ENCODE data around the gene MROH9.

Gene MROH9

GRCh38 chr1:170978371-170978910, 43.1 kb downstream of the MROH9 start:
- no peak for DNase-seq

GRCh38 chr1:170985406-170985805, 50.1 kb downstream of the MROH9 start:
- no peak for DNase-seq

GRCh38 chr1:170986901-170987300, 51.6 kb downstream of the MROH9 start:
- no peak for DNase-seq

DNA sequence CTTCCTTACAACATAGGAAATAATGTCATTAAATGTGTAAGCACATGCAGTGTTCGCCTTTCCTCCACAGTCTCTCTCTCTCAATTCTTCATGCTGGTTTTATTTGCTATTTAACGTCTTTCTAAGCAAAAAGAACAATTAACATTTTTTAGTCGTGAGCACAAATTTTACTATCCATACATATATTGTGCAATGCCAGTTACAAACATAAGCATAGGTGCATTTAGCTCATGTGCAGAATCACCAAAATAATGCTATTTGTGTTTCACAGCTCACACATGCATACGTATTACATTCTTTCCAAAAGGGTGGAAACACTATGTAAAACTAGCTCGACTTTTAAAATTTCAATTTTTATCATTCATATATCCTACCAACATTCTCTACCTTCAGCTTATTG, 52.1 kb downstream of the MROH9 start:
- DNase-seq: no peak

GRCh38 chr1:170993151-170993550, 57.8 kb downstream of the MROH9 start:
- DNase-seq: no peak

GRCh38 chr1:170993717-170994116, 58.4 kb downstream of the MROH9 start:
- DNase-seq: no peak

DNA sequence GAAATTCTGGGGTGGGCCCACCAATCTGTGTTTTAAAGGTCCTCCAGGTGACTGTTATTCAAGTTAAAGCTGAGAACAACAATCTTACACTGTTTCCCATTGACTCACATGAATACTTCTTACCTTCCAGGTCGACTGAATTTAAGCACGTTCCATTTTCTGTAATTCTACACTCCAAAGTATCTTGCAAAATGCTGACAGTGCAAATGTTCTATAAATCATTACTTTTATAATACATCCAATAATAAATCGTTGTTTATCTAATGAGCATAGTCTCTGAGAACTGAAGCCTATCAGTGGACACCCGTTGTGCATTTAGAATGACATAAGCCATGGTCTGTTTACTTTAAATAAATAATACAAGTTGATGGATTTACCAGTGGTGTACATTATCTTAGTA, 79.5 kb downstream of the MROH9 start:
- DNase-seq: no peak

DNA sequence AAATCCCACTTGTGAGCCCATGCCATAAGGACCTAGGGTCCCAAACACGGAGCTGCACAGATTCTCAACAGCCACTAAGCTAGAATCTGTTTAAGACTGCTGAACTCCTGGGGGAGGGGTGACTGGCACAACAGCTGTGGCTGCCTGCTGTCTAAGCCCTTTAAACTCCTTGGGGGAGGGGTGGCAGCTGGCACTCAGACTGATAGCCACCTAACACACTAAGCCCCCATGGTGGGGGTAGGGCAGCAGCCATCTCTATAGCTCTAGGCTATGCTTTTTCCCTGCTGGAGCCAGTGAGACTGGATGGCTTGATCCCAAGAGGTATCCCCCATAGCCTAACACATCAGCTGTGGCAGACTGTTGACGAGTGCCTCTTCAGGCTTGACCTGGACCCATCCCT, 82.1 kb downstream of the MROH9 start:
- DNase-seq: no peak

GRCh38 chr1:171019971-171020370, 84.6 kb downstream of the MROH9 start:
- DNase-seq: no peak

DNA sequence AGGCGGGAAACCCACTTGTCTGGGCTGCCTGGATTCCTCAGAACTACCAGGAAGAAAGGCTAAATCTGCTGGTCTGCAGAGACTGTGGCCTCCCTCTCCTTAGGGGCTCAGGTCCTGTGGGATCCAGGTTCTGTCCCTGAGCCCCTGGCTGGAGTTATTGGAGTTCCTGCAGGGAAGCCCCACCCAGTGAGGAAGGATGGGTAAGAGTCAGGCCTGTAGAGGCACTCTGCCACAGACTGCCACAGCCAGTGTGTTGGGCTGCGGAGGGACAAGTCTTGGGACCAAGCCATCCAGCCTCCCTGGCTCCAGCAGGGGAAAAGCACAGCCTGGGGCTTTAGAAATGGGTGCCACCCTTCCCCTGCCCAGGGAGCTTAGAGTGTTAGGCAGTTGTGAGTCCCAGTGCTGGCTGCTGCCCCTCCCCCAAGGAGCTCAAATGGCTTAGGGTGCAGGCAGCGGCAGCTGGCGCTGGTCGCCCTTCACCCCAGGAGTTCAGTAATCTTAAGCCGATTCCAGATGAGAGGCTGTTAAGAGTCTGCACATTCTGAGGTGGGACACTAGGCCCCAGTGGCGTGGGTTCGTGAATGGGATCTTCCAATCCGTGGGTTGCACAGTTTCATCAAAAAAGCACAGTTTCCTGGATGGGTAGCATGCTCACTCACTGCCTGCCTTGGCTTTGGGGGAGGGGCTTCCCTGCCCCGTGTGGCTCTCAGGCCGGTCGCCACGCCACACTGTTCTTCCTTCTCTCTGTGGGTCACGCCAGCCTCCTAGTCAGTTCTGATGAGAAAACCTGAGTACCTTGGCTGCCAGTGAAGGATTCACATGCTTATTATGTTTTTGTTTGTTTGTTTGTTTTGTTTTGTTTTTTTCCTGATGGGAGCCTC, 97.7 kb downstream of the MROH9 start:
- DNase-seq: no peak

GRCh38 chr1:171037626-171038025, 102.3 kb downstream of the MROH9 start:
- DNase-seq: no peak

DNA sequence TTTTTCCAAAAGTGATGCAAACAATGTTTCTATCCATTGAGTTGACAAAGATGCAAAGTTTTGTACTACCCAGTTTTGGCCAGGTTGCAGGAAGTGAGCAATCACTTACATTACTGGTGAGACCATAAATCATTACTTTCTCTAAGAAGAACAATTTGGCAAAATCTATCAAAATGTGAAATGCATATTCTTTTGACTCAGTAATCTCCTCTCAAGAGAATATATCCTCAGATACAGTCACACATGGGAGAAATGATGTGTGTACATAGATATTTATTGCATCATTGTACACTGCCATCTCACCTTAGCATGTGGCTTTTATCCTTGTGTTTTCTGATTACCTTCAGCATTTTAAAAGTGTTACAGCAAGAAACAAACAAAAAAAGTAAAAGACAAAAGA, 103.0 kb downstream of the MROH9 start:
- DNase-seq: no peak

DNA sequence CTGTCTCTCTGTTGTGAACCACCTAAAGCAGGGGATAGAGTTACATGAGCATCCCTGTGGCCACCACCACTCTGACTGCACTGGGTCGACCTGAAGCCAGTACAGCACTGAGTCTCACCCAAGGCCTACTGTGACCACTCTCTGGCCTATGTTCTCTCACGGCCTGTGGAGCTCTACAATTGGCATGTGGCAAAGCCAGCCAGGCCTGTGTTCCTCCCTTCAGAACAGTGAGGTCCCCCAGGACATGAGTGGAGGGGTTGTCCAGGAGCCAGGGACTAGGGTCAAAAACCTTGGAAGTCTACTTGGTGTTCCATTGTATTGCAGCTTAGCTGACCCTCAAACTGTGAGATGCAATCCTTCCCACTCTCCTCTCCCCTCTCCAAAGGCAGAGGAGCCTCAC, 112.7 kb downstream of the MROH9 start:
- no peak for DNase-seq

DNA sequence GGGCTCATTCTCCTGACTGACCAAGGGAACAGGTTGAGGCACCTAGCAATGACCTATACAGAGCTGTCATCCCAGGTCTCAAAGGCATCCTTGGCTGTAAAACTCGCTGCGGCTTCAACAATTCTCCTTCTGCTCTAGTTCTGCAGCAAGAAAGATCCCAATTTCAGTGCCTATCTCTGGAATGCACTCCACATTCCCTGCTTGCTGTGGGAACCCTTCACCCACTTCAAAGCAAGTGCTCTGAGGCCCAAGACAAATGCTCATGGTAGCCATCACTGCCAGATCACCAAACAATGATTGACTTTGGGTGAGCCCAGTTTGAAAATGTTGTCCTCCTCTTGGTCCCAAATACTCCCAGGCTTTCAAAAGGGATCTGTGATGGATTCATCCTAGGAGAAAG, 117.6 kb downstream of the MROH9 start:
- no peak for DNase-seq

DNA sequence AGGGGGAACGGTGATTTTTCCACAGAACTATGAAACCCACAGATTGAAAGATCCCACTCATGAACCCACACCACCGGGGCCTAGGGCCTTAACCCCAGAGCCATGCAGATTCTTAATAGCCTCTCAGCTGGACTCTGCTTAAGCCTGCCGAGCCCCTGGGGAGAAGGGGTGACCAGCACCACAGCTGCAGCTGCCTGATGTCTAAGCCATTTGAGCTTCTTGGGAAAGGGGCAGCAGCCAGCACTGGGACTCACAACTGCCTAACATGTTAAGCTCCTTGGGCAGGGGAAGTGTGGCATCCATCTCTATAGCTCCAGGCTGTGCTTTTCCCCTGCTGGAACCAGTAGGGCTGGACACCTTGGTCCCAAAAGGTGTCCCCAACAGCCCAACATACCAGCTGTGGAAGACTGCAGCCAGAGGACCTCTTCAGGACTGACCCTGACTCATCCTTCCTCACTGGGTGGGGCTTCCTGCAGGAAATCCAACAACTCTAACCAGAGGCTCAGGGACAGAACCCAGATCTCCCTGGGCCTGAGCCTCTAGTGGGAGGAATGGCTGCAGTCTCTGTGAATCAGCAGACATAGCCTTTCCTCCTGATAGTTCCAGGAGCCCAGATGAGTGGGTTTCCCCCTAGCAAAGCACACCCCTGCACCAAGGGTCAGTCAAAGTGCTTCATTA, 120.8 kb downstream of the MROH9 start:
- DNase-seq: no peak

- DNase-seq: no peak
These were observed 126.2 kb downstream of the MROH9 start for GRCh38 chr1:171061425-171062143.

- no peak for DNase-seq
These were observed 127.6 kb downstream of the MROH9 start for GRCh38 chr1:171062902-171063301.

DNA sequence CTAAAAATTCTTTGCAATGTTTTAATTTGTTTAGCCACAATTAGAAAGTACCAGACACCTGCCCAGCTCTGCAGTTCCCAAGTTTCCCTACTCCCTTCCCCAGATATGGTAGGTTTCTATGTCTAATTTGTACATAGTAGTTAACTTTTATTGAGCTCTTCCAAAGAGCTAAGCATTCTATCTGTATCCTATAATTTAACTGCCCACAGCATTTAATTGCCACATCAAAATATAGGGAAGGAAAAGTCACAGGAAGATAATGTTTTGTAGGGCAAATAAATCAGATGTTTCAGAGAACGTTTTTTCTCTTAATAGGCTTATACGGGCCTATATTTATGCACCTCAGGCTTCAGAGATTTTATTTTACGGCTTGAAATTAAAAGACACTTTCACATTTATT, 139.7 kb downstream of the MROH9 start:
- no peak for DNase-seq

DNA sequence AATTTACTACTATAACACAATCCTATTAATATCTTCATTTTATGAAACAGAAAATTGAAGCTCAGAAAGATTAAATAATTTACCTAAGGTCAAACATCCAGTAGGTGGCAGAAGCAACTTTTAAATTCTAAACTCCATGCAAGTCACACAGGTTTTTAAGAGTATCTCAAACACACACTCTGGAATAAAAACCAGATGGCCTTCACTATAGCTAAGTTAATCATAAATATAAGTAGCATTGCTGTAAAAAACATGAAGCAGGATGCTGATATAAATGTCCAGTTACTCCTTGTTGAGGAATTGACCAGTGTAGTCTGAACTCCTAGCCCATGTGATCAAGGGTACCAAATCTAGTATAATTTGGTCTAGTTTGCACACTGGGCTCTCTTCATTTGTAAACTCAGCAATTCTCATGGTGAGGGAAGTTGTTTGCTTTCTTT, 146.0 kb downstream of the MROH9 start:
- no peak for DNase-seq

- DNase-seq: no peak
These were observed 146.4 kb downstream of the MROH9 start for GRCh38 chr1:171081763-171082201.

DNA sequence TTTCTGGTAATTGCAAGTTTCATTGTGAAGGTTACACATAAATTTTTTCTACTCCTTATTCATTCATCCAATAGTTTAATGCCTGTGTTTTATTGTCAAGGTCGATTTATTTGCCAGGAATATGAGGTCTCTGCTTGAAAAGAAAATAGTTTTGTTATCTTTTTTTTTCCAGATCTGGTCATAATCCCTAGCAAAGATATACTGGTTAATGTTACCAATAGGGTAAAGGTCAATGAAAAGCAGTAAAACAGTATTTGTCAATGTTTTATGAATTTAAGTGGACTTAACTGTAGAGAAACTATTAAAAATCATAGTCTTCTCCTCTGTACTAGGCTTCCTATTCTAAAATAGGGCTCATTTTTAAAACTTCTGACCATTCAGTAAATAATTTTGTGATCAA, 147.3 kb downstream of the MROH9 start:
- DNase-seq: no peak

DNA sequence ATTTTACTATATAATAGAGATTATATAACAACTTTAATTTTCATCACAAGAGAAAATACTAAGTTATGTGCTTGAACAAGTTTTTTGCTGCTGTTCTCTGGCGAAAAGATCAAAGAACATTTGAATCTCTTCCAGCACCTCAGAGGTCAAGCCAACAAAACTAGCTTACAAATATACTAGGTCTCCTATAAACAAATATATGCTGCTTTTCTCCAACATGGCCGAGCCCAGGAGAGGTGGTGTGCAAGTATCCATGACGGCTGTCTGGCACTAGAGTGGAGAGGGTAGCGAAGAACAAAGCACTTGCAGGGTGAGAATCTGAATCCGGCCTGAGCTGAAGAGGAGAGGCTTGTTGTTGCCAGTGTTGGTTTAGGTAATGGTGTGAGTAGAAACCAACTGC, 147.9 kb downstream of the MROH9 start:
- DNase-seq: no peak

DNA sequence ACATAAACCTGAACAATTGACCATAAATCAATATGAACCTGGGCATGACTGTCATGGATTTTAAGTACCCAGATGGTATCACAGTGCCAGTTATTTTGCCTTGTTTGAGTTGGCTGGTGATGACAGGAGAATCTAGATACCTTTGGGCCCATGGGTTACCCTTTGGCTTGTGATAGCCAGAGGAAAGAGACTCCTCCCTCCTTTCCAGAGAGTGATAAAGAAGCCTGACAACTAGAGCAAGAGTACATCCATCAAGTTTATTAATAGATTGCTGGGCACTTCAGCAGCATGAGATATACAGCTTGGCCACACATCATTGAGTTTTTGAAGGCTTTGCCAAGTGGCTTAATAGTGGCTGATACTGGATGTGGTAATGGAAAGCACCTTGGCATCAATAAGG, 148.8 kb downstream of the MROH9 start:
- DNase-seq: no peak

All from NK-92 treated with Interleukin-12 subunit alpha and Interleukin-12 subunit beta, amount 100 ng/mL, for 24 hours (cell line).